Suppressor macrophage treated with lipopolysaccharide for 1 hour (primary cell): ENCODE results near the gene MGAT5B.
"Not testable (repeated sequence)": the region's sequence is repeated elsewhere in the genome, so short reads cannot be mapped to it uniquely, and the experiment has no call there.

ENCODE experiments used
- DNase-seq, 3 donors: peaks; one replicate each; pipeline ENCODE4 v3.0.0-alpha.2; 2020 to 2022

The MGAT5B gene

GRCh38 chr17:76868176-76868668, at the start of gene MGAT5B:
MGAT5B (plus strand) TSS chr17:76868404; CDS start chr17:76869030, 626 bp downstream.
- DNase-seq, result peak; percentile 86 to 96 (median 93)

- DNase-seq, result peak in 1 of 3 donors; percentile 19
Observed at GRCh38 chr17:76820039-76820438, 48.2 kb upstream of the MGAT5B start.

GRCh38 chr17:76820561-76820960, 47.6 kb upstream of the MGAT5B start:
- no peak for DNase-seq

GRCh38 chr17:76822184-76822778, 45.9 kb upstream of the MGAT5B start:
- no peak for DNase-seq

- DNase-seq, result no peak
Observed at GRCh38 chr17:76824093-76824492, 44.1 kb upstream of the MGAT5B start.

- DNase-seq, result peak in 2 of 3 donors; percentile 23 to 34
Observed at GRCh38 chr17:76826330-76827068, 41.7 kb upstream of the MGAT5B start.

GRCh38 chr17:76827736-76828135, 40.5 kb upstream of the MGAT5B start:
- no peak for DNase-seq

- no peak for DNase-seq
Observed at GRCh38 chr17:76830987-76831715, 37.1 kb upstream of the MGAT5B start.

GRCh38 chr17:76833034-76833644, 35.1 kb upstream of the MGAT5B start:
- no peak for DNase-seq

GRCh38 chr17:76833747-76834146, 34.5 kb upstream of the MGAT5B start:
- no peak for DNase-seq

GRCh38 chr17:76834870-76835269, 33.3 kb upstream of the MGAT5B start:
- DNase-seq, result no peak

GRCh38 chr17:76840443-76840767, 27.8 kb upstream of the MGAT5B start:
- DNase-seq, result no peak

GRCh38 chr17:76840884-76841775, 27.1 kb upstream of the MGAT5B start:
- no peak for DNase-seq

- no peak for DNase-seq
Observed at GRCh38 chr17:76841776-76842405, 26.3 kb upstream of the MGAT5B start.

GRCh38 chr17:76843068-76843467, 25.1 kb upstream of the MGAT5B start:
- not testable (repeated sequence) for DNase-seq

- no peak for DNase-seq
Observed at GRCh38 chr17:76843703-76844484, 24.3 kb upstream of the MGAT5B start.

GRCh38 chr17:76844485-76844829, 23.7 kb upstream of the MGAT5B start:
- DNase-seq, result no peak

- DNase-seq, result no peak
Observed at GRCh38 chr17:76844846-76845245, 23.4 kb upstream of the MGAT5B start.

GRCh38 chr17:76845541-76846017, 22.6 kb upstream of the MGAT5B start:
- DNase-seq, result peak in 1 of 3 donors; percentile 6

- no peak for DNase-seq
Observed at GRCh38 chr17:76847031-76847430, 21.2 kb upstream of the MGAT5B start.

GRCh38 chr17:76848670-76849069, 19.5 kb upstream of the MGAT5B start:
- no peak for DNase-seq
